Osteoblast (primary cell): ENCODE data around the gene RAB4A. TPM values are rescaled to one million over a fixed set of nuclear protein-coding genes. Genes with fewer than 3 reads are reported as not detected.

Experiments
- DNase-seq: peaks from one replicate; pipeline ENCODE4 v3.0.0; 2011; ENCODE audit warnings: low spot score, mixed read lengths; ENCODE audit not compliant: insufficient read length; ENCODE audit errors: missing footprints
- H2AFZ ChIP-seq: 2 replicates; pipeline ENCODE4 v1.6.0; 2011; ENCODE audit warnings: mild to moderate bottlenecking, low read length
- H3K27ac ChIP-seq: 2 replicates; pipeline ENCODE4 v1.5.1; 2011; ENCODE audit warnings: mild to moderate bottlenecking, low read depth, low read length, moderate library complexity
- H3K27me3 ChIP-seq: 2 replicates; pipeline ENCODE4 v1.6.0; 2012; ENCODE audit warnings: mild to moderate bottlenecking, control low read depth, inconsistent platforms, low read length, moderate library complexity; ENCODE audit not compliant: insufficient read depth
- H3K36me3 ChIP-seq: 2 replicates; pipeline ENCODE4 v1.5.1; 2011; ENCODE audit warnings: mild to moderate bottlenecking, low read length, control low read depth, moderate library complexity; ENCODE audit not compliant: insufficient read depth
- H3K4me1 ChIP-seq: 2 replicates; pipeline ENCODE4 v1.5.1; 2011; ENCODE audit warnings: mild to moderate bottlenecking, low read length, control low read depth, moderate library complexity; ENCODE audit not compliant: insufficient read depth
- H3K4me2 ChIP-seq: 2 replicates; pipeline ENCODE4 v1.6.0; 2011; ENCODE audit warnings: mild to moderate bottlenecking, low read length; ENCODE audit not compliant: insufficient read depth
- H3K4me3 ChIP-seq: fragments of 200-600 bp; sonication (generic); 3 replicates; pipeline ENCODE4 v1.5.1; 2012; ENCODE audit warnings: mild to moderate bottlenecking, low read length, inconsistent platforms; ENCODE audit not compliant: insufficient read depth
- H3K79me2 ChIP-seq: 2 replicates; pipeline ENCODE4 v1.6.0; 2012; ENCODE audit warnings: mild to moderate bottlenecking, low read length, control low read depth, inconsistent platforms; ENCODE audit not compliant: insufficient read depth
- H3K9me3 ChIP-seq: 2 replicates; pipeline ENCODE4 v1.5.1; 2011; ENCODE audit warnings: low read depth, low read length, control low read depth
- H4K20me1 ChIP-seq: 2 replicates; pipeline ENCODE4 v1.6.0; 2012; ENCODE audit warnings: mild to moderate bottlenecking, low read length, control low read depth; ENCODE audit not compliant: insufficient read depth
- total RNA-seq: library from RNA; depleted of rRNA; stranded (reverse); fragments of >200 nt; gene quantifications from 2 replicates; pipeline ENCODE4 v1.2.3, GENCODE V29; 2012
- TF ChIP-seq, protein P1 (sequence below): IDR thresholded peaks from 2 replicates; pipeline ENCODE4 v1.5.1; 2011; ENCODE audit warnings: mild to moderate bottlenecking, low read depth, low read length, moderate library complexity; ENCODE audit errors: extremely low read depth

The RAB4A gene
- total RNA-seq, 1 donor, result 19.9 TPM

DNA sequence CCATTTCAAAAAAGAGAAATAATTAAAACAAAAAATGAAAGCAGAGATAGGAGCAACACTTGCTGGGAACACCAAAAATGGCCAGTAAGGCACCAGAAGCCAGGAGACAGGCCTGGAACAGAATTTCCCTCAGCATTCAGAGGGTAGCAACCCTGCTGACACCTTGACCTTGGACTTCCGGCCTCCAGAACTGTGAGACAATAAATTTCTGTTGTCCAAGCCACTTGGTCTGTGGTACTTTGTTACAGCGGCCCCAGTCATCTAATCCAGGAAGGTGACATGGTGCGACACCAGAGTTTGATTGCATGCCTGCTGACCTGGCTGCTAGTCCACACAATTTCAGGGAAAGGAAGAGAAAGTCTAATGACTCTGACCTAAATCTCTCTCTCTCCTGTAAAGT is 10.6 kb upstream of the RAB4A start:
- Histone ChIP-seq H3K4me1 (no peaks in the 10 kb centered on the region), H3K27ac (no peak overlapping the region), H3K27me3 (no peaks in the 10 kb centered on the region), H3K36me3 (no peaks in the 10 kb centered on the region), H3K4me2 (no peak overlapping the region), H3K4me3 (no peak overlapping the region), H2AFZ (no peak overlapping the region), H4K20me1 (no peaks in the 10 kb centered on the region), H3K79me2 (no peaks in the 10 kb centered on the region), H3K9me3 (no peaks in the 10 kb centered on the region)
- DNase-seq, result no peak
- TF ChIP-seq, protein P1, sequence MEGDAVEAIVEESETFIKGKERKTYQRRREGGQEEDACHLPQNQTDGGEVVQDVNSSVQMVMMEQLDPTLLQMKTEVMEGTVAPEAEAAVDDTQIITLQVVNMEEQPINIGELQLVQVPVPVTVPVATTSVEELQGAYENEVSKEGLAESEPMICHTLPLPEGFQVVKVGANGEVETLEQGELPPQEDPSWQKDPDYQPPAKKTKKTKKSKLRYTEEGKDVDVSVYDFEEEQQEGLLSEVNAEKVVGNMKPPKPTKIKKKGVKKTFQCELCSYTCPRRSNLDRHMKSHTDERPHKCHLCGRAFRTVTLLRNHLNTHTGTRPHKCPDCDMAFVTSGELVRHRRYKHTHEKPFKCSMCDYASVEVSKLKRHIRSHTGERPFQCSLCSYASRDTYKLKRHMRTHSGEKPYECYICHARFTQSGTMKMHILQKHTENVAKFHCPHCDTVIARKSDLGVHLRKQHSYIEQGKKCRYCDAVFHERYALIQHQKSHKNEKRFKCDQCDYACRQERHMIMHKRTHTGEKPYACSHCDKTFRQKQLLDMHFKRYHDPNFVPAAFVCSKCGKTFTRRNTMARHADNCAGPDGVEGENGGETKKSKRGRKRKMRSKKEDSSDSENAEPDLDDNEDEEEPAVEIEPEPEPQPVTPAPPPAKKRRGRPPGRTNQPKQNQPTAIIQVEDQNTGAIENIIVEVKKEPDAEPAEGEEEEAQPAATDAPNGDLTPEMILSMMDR, result no peak

DNA sequence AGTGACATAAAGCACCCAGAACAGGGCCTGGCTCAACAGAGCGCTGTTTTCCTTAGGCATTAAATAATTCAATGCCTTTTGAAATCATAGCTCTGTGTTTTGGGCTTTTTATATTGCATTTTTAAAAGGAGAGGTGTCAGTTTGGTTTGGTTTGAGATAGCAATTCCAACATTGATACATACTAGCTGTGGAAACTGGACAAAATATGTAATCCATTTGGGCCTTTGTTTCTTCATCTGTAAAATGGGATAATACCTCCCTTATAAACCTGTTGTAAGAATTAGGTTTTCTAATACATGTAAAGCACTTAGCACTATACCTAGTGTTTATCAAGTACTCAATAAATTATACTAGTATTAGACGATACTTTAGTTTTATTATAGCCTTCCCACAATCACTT is 8.7 kb upstream of the RAB4A start:
- H3K4me3 ChIP-seq, result no peak overlapping the region
- no peak overlapping the region for H3K27ac ChIP-seq
- H3K4me1 ChIP-seq, result no peaks in the 10 kb centered on the region
- no peaks in the 10 kb centered on the region for H3K27me3 ChIP-seq
- no peaks in the 10 kb centered on the region for H3K79me2 ChIP-seq
- no peak for DNase-seq
- H4K20me1 ChIP-seq, result no peaks in the 10 kb centered on the region
- TF ChIP-seq, protein P1, result no peak
- no peak overlapping the region for H3K4me2 ChIP-seq
- H3K36me3 ChIP-seq, result no peaks in the 10 kb centered on the region
- no peaks in the 10 kb centered on the region for H3K9me3 ChIP-seq
- no peak overlapping the region for H2AFZ ChIP-seq

DNA sequence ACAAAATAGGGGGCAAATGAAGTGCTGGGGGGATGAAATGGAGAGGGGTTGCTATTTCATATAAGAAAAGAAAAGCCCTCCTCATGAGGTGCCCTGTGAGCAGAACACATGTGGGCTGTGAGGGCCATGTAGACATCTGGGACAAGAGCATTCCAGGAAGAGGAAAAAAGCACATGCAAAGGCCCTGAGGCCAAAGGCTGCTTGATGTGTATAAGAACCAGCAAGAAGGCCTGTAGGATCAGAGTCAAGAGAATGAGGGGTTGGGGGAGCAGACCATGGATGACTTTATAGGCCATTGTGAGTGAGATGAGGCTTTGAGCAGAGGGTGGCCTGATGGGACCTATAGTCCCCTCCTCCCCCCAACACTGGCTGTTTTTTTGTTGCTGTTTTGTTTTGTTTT is 7.7 kb upstream of the RAB4A start:
- Histone ChIP-seq H3K4me1 (no peaks in the 10 kb centered on the region), H3K27ac (no peak overlapping the region), H3K79me2 (no peaks in the 10 kb centered on the region), H3K9me3 (no peaks in the 10 kb centered on the region), H2AFZ (no peak overlapping the region), H3K36me3 (no peaks in the 10 kb centered on the region), H3K27me3 (no peaks in the 10 kb centered on the region), H4K20me1 (no peaks in the 10 kb centered on the region), H3K4me2 (no peak overlapping the region), H3K4me3 (no peak overlapping the region)
- DNase-seq, result no peak
- TF ChIP-seq, protein P1, result no peak

DNA sequence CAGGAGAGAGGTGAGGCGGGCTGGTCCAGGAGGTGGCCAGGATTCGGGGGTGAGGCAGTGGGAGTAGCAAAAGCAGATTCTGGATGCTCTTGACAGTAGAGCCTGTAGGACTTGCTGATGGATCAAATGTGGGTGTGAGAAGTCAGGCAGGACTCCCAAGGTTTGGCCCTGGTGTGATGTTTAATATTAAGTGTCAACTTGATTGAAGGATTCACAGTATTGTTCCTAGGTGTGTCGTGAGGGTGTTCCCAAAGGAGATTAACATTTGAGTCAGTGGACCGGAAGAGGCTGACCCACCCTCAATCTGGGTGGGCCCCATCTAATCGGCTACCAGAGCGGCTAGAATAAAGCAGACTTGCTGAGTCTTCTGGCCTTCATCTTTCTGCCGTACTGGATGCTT is 6.8 kb upstream of the RAB4A start:
- no peaks in the 10 kb centered on the region for H3K4me1 ChIP-seq
- H3K4me3 ChIP-seq, result no peak overlapping the region
- H3K9me3 ChIP-seq, result no peaks in the 10 kb centered on the region
- TF ChIP-seq, protein P1, result no peak
- H3K79me2 ChIP-seq, result no peaks in the 10 kb centered on the region
- H3K27me3 ChIP-seq, result no peaks in the 10 kb centered on the region
- no peak for DNase-seq
- no peak overlapping the region for H2AFZ ChIP-seq
- H3K27ac ChIP-seq, result no peak overlapping the region
- no peak overlapping the region for H3K4me2 ChIP-seq
- no peaks in the 10 kb centered on the region for H4K20me1 ChIP-seq
- no peaks in the 10 kb centered on the region for H3K36me3 ChIP-seq
